ENCODE results near the gene TBPL1.

Gene TBPL1

DNA sequence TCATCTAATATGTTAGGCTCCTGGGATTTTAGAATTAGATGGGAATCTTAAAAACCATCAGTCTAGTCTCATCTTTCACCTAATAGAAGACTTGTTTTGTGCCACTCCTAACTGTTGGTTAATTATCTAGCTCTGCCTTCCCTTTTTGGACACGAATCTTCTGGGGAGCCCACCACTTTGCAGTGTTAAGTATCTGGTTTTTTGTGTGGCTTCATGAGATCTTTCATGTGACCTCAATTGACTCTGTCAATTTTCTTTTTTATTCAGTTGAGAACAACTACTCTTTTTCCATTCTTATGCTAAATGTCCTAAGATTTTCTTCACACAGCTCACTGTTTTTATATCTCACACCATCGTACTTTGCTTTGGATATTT is 16.9 kb downstream of the TBPL1 start (continued):
- no peak for TF ChIP-seq TSHZ2 (CRISPR knock-in tag; IDR thresholded peaks at IDR 0.05)
- no peak for TF ChIP-seq ESRRG (CRISPR knock-in tag; IDR thresholded peaks at IDR 0.05)
- TF ChIP-seq ZNF70 (CRISPR knock-in tag; IDR thresholded peaks at IDR 0.05) = no peak
- TF ChIP-seq TOX (CRISPR knock-in tag; IDR thresholded peaks at IDR 0.05; ENCODE audit: borderline replicate concordance) = no peak
- TF ChIP-seq RARB (CRISPR knock-in tag; IDR thresholded peaks at IDR 0.05) = no peak
- TF ChIP-seq TCF4 (CRISPR knock-in tag; IDR thresholded peaks at IDR 0.05; ENCODE audit: borderline replicate concordance) = no peak
- TF ChIP-seq, protein P1, sequence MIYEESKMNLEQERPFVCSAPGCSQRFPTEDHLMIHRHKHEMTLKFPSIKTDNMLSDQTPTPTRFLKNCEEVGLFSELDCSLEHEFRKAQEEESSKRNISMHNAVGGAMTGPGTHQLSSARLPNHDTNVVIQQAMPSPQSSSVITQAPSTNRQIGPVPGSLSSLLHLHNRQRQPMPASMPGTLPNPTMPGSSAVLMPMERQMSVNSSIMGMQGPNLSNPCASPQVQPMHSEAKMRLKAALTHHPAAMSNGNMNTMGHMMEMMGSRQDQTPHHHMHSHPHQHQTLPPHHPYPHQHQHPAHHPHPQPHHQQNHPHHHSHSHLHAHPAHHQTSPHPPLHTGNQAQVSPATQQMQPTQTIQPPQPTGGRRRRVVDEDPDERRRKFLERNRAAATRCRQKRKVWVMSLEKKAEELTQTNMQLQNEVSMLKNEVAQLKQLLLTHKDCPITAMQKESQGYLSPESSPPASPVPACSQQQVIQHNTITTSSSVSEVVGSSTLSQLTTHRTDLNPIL (CRISPR knock-in tag; IDR thresholded peaks at IDR 0.05; ENCODE audit: low read depth) = no peak

DNA sequence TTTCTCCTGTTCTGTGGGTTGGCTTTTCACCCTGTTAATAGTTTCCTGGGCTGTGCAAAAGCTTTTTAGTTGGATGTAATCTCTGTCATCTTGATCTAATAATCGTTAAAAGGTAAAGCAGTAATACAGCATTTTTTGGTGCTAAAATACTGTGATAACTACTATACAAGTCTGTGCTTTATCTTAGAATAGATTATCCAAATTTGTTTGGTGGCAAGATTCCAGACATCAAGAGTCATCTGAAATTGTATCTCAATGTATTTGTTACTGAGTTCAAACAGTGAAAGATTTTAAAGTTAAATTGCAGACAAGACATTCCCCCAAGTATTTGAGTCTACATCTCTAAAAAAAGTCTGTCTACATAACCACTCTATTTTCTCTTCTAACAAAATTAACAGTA is 18.8 kb downstream of the TBPL1 start:
- no peak for ATAC-seq

DNA sequence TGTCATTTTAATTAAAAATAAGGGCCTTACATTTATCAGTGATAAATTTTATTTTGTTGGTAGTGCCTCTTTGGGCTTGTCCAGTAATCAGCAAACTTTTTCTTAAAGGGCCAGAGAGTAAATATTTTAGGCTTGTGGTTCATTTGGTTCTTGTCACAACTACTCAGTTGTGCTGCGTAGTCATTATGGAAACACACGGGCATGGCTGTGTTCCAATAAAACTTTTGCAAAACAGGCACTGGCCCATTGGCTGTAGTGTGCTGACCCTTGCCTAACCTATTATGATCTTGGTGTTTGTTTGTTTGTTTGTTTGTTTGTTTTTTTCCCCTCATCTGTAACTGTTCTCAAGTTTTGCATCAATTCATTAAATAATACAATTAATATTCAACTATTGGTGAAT is 19.4 kb downstream of the TBPL1 start:
- TF ChIP-seq TSHZ2 (CRISPR knock-in tag; IDR thresholded peaks at IDR 0.05) (no peak), RARB (CRISPR knock-in tag; IDR thresholded peaks at IDR 0.05) (no peak), ZFP3 (CRISPR knock-in tag; IDR thresholded peaks at IDR 0.05) (no peak), ZNF565 (CRISPR knock-in tag; conservative IDR thresholded peaks at IDR 0.05; ENCODE audit: low read depth) (no peak), ARNTL (CRISPR knock-in tag; IDR thresholded peaks at IDR 0.05; ENCODE audit: borderline replicate concordance, low read depth) (no peak), ISL1 (CRISPR knock-in tag; IDR thresholded peaks at IDR 0.05) (no peak), ZFP30 (CRISPR knock-in tag; IDR thresholded peaks at IDR 0.05) (no peak), OSR1 (CRISPR knock-in tag; IDR thresholded peaks at IDR 0.05) (no peak), ZNF8 (CRISPR knock-in tag; IDR thresholded peaks at IDR 0.05) (no peak), SNAI2 (CRISPR knock-in tag; IDR thresholded peaks at IDR 0.05) (no peak), TCF4 (CRISPR knock-in tag; IDR thresholded peaks at IDR 0.05; ENCODE audit: borderline replicate concordance) (no peak), POU6F1 (CRISPR knock-in tag; IDR thresholded peaks at IDR 0.05; ENCODE audit: borderline replicate concordance, low read depth) (no peak), ZC3H10 (CRISPR knock-in tag; IDR thresholded peaks at IDR 0.05) (no peak), ESRRG (CRISPR knock-in tag; IDR thresholded peaks at IDR 0.05) (no peak), TOX (CRISPR knock-in tag; IDR thresholded peaks at IDR 0.05; ENCODE audit: borderline replicate concordance) (no peak), BACH2 (CRISPR knock-in tag; IDR thresholded peaks at IDR 0.05; ENCODE audit: borderline replicate concordance) (no peak)
- TF ChIP-seq, protein P2, sequence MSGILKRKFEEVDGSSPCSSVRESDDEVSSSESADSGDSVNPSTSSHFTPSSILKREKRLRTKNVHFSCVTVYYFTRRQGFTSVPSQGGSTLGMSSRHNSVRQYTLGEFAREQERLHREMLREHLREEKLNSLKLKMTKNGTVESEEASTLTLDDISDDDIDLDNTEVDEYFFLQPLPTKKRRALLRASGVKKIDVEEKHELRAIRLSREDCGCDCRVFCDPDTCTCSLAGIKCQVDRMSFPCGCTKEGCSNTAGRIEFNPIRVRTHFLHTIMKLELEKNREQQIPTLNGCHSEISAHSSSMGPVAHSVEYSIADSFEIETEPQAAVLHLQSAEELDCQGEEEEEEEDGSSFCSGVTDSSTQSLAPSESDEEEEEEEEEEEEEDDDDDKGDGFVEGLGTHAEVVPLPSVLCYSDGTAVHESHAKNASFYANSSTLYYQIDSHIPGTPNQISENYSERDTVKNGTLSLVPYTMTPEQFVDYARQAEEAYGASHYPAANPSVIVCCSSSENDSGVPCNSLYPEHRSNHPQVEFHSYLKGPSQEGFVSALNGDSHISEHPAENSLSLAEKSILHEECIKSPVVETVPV (CRISPR knock-in tag; IDR thresholded peaks at IDR 0.05) = no peak
- no peak for ATAC-seq

More for the DNA sequence above, 18.8 kb downstream of the TBPL1 start:
- TF ChIP-seq ISL1 (CRISPR knock-in tag; IDR thresholded peaks at IDR 0.05) (0 out of 2 replicates have a peak, but pooled peaks have one; percentile 44), RARB (CRISPR knock-in tag; IDR thresholded peaks at IDR 0.05) (no peak), TCF4 (CRISPR knock-in tag; IDR thresholded peaks at IDR 0.05; ENCODE audit: borderline replicate concordance) (peak; percentile 25; the same call in 1 of the 2 replicates)
